HPDE6-E6E7 (cell line): Measurements from ENCODE around the gene KRT4.

Experiments
- DNase-seq: peaks from one replicate; pipeline ENCODE4 v3.0.0; 2011; ENCODE audit warnings: missing footprints; ENCODE audit errors: extremely low spot score

KRT4 gene

DNA sequence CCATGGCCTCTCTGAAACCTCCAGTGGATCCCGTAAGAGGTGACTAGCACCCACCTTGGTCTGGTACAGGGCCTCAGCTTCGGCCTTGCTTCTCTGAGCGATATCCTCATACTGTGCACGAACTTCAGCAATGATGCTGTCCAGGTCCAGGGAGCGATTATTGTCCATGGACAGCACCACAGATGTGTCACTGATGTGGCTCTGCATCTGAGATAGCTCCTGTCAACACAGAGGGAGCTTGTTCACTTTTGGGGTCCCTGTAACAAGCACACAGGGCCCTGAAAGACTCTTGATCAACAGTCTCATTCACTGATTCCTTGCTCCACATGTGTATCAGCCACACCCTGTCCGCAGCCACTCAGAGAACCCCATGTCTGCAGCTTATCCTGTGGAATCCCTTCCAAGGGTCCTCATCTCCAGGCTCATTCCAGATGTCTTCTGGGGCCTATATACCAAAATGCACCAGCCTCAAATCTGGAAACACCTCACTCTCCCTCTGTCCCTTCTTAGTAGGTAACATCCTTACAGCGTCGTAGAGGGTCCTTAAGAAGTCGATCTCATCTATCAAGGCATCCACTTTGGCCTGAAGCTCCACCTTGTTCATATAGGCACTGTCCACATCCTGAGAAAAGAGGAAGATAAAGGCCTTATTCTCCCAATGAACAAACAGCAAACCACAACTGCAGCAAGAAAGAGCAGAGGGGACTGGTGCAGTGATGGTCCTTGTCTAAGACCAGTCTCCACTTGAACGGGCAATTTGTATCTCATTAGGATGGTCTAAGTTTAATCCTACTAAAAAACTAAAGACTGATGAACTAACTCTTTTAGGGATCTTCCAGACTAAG is 21.5 kb downstream of the KRT4 start:
- DNase-seq, result no peak

DNA sequence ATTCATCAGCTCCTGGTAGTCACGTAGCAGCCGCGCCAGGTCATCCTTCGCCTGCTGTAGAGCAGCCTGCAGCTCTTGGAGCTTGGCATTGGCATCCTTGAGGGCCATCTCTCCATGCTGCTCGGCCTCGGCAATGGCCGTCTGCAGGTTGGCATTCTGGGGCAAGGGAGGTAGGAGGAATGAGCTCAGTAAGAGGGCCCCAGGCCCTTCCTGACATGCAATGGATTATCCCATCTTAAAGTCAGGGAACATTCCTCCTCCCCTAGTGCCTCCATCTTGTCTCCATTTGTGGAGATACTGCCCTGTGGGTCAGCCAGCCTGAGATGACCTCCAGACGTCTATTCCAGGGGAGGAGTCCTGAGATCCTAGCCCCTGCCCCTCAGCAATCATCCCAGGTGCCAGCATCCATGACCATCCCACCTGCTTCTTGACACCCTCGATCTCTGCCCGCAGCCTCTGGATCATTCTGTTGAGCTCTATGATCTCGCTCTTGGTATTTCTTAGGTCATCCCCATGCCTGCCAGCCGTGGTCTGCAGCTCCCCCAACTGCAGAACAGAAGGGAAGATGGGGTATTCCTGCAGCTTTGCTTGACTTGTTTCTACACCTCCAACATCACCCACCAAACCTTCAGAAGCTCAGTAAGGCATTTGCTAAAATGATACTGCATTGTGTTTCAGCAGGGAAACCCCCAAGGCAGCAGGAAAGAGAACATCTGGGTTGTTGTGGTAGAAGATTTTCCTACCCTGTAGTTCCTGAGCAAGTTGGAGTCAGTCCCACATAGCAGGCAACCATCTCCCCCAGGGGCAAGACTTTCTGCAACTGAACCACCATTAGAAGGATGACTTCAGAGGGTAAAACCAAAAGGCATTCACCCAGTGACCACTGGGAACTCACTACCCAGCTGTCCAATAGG is 22.4 kb downstream of the KRT4 start:
- no peak for DNase-seq

DNA sequence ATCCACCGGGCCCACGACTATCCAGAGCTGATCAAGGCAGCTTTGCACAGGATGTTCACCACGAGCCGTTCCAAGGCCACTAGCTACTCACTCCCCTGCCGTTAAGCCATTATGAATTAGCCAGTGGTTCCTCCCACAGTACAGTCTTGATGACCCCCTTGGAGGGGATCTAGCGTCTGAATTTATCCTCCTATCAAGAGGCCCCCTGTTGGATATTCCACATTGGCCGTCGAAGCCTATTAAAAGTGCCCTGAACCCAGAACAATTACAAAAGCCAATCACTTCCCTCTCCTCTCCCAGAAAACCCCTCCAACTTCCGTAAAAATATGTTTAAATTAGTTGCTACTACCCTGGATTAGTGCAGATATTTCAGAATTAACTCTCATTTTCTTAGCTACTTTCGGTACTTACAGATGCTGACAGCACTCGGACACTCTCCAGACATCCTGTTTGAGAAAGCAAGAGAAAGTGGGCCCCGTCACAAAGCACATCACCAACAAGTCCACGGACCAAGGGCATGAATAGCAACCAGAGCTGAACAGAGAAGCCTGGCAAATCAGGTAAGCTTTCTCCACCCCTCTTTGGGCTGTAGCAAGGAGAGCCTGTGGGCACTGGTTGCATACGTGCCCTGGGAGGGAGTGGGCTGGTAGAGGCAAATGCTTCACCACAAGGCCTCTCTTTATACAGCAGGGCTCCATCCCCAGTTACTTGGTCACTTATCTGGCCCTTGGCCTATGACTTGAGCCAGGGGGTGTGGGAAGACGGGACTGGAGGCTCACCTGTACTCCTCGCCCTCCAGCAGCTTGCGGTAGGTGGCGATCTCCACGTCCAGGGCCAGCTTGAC is 23.3 kb downstream of the KRT4 start:
- no peak for DNase-seq

DNA sequence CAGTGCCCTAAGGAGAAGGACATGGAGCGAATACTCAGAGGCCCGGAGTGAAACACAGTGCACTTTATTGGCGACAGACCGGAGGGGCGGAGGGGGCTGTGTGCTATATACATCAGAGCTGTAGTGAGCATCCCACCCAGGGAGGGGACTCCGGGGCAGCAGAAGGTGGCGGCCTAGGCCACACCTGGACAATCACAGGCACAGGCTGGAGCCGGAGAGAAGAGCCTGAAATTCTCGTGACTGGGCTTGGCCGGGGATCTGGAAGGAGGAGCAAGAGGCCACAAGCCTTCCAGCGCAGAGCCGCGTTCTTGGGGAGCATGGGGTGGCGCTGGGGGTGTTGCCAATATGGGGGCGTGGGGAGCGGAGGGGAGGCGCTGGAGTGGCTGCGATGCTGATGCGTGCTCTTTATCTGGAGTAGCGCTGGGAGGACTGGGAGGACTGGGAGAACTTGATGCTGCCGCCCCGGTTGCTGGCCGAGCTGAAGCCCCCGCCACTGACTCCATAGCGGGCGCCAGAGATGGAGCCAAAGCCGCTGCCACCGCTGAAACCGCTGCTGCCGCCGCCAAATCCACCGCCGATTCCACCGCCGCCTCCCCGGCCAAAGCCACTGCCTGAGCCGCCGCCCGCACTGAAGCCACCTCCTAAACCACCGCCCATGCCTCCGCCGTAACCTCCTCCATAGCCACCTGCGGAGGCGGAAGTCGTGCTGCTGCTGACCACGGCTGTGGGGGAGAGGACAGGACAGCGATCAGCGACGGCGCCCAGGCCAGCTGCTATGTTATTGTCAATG is 24.1 kb downstream of the KRT4 start:
- DNase-seq, result peak; percentile 31

DNA sequence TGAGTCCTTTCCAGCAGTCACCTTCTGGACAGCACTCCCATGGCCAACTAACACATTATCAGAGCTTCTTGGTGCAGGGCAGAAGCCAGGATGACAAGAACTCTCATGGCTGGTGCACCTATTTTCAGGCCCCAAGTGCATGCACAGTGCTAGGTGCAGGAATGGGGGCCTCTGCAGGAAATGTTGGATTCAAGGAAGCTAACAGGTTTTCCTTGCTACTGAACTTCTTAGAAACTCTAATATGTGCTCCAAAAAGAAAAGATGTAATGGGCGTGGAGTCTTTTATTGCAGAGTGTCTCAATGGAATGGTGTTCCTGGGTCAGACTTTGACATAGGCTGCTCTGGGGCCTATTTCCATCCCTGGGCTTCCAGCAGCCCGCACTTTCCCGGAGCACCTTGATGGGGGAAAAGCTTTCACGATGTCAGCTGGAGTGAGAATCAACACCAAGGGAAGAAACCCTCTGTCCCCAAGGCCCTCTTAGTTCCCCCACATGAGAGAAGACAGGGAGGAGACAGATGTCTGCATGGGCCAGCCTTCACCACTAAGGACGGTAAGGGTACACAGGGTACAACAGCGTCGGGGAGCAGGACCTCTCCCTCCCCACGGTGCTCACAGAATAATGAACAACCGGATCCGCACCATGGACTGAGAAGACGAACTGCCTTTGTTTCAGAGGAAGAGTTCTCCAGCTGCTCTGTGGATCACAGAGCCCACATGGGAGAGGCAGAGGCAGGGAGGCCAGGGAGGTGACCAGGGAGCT is 24.9 kb downstream of the KRT4 start:
- DNase-seq, result no peak

DNA sequence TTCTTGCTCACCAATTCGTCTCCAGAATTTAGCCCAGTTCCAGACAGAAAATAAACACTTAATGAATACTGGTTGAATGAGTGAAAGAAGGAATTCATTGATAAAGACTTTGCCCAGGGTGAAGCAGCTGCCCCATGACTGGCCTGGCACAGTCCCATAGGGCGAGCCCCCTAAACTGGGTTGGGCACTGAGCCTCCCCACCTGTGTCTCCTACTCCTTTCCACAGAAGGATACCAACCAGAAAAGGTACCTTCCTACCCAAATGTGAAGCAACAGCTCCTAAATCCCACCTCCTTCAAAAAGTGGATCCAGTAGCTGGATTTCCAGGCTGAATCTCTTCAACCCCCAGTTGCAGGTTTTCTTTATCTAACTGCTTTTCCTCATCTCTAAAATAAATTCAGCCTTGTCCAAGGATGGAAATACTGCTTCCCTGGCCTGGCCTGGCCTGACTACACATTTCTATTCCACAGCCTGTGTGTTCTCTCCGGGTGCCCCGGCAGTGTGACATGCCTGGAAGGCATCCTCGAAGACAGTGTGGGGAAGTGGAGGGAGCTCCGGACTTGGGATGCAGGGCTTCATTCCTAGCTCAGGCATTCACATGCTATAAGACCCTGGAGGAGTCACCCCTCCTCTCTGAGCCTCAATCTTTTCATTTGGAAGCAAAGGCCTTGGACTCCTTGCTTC is 25.6 kb downstream of the KRT4 start:
- no peak for DNase-seq

DNA sequence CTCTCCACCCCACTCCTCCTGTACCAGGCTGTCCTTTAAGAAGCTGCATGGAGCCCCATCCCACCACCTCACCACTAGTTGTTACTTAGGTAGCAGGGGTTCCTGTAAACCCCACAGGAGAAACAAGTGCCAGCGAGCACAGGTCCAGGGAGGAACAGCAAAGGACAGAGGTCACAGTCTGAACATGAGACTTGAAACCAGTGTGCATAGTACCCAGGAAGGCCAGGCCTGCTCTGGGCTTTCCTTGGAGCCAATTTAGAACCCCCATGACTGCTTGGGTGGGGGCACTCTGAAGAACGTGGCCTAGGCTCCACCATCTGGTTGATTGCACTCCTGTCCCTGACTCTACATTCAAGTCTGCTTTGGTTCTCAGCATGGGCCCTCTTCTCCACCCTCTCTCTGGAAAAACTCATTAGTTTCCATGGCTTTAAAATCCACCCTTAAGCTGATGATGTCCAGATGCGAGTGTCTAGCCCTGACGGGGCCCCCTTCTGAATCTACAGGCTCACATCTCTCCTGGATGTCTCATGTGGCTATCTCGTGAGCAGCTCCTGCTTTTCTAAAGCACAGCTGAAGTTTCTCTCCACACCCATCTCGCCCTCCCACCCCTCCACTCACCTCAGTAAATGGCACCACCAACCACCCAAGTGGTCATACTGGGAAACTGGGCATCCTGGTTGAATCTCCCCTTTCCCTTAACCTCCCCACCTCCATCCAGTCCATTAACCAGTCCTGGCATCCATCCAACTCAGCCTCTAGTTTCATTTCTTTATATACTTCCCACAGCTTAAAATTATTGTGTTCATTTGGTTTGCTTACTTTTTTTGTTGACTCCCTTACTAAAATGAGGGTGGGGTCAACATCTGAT is 26.4 kb downstream of the KRT4 start:
- no peak for DNase-seq

DNA sequence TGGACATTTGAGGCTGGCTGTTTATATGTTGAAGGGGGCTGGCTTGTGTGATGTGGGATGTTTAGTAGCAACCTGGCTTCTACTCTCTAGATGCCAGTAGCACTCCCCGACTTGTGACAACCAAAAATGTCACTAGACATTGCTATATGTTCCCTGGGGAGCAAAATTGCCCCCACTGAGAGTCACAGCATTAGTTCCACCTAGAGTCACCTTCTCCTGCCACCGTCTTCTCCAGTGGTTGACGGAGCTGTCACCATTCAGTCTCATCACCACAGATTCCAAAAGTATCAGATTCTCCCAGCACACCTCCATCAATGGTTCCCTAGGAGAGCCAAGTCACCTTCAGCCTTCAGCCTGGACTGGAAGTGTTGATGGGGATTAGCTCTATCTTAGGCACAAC is 29.0 kb downstream of the KRT4 start:
- no peak for DNase-seq

DNA sequence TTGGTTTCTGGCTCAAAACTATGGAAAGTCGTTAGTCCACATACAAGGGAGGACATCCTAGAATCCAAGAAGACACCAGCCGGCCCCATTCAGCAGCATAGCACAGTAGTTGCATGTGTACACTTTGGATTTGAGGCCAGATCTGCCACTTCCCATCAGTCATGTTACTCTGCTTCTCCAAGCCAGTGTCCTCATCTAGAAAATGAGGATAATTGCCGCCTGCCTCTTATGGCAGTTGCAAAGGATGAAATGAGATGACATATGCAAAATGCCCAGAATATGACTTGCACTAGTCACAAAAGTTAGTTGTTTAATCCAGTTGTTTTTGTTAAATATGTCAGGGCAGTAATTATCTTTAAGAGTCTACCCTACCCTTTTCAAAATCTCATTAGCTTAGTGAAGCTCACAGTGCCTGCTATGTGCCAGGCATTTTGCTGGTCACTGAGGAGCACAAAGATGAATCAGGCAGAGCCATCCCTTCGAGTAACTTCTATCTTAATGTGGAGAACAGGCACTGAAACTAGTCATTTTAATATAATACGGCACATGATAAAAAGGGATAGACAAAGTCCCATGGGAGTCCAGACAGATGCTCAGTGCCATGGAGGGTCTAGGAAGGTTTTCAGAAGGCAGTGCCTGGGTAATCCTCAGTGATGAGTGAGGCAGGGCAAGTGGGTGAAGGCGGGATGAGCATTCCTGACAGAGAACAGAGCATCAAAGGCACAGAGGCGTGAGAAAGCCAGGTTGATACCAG is 30.2 kb downstream of the KRT4 start:
- no peak for DNase-seq

DNA sequence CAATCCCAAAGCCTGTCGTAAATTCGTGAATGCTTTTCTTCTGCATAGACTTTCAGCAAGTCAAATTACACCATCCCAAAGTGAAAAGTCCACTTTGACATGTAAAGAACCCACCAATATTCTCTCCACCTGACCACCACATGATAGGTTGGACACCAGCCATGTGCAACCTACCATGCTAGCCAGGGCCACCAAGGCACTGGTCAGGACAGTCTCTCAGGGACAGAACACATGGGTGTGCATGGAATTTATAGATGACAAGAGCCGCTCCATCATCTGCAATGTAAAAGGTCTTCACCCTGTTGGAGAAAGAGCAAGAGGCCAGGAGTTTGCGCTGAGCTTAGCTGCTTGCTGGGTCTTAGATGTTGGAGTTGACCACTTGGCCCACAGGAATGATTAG is 31.4 kb downstream of the KRT4 start:
- DNase-seq, result no peak

DNA sequence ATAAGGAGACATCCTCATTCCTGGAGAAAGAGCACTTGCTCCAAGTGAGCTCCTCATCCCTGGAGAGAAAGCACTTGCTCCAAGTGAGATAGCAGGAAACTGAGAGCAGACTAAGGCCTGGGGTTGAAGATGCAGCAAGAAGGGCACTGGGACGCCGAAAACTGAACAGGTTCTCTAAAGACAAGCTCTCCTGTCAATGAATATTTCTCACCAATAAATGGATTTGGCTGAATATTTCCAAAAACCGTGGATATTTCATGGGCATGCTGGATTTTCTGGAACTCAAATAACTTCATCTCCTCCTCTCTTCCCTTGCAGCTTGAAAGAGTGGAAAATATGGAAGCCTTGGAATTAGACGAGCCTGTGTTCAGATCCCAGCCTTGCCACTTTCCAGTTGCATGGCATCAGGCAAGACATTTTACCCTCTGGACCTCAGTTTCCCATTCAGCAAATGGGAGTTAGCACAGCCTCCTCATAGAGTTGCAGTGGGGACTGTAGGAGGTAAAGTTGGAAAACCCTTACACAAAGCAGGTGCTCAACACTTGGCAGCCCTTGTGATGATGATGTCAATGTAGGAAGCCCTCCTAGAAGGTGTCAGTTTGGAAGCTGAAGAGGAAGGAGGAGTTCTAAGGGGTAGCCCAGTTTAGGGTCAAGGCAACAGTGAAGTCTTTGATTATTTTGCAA is 32.4 kb downstream of the KRT4 start:
- no peak for DNase-seq

DNA sequence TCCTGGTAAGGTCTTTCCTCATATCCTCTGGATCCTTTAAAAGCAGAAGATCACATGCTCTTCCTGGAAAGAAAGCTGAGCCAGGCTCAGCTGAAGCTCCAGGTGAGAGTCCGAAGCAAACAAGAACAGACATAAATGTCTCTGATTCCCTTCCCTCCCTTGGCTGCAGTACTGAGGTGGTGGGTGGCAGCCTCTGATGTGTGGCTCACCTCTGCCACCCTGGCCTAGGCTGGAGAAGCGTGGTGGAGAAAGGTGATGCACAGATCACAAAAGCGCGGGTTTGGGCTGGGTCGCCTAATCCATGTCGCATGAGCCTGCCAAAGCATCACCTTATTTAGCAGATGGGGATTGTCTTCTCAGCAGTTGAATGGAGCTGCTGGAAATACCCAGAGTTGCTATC is 34.0 kb downstream of the KRT4 start:
- DNase-seq, result no peak

DNA sequence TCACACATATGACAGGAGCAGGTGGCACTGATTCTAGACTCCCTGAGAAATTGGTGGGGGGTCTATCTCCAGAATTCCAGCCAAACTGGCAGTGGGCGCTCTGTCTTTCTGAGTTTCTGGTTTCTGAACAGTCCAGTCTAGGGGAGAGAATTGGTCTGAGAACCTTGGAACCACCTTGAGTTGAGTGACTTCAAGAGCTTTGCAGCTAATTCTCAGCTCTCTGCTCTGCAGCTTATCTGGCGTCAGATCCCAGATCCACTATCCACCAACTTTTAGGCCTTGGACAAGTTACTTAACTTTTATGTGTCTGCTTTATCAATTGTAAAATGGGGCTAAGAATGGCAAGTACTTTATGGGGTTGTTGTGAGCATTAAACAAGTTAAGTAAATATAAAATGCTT is 35.1 kb downstream of the KRT4 start:
- no peak for DNase-seq

DNA sequence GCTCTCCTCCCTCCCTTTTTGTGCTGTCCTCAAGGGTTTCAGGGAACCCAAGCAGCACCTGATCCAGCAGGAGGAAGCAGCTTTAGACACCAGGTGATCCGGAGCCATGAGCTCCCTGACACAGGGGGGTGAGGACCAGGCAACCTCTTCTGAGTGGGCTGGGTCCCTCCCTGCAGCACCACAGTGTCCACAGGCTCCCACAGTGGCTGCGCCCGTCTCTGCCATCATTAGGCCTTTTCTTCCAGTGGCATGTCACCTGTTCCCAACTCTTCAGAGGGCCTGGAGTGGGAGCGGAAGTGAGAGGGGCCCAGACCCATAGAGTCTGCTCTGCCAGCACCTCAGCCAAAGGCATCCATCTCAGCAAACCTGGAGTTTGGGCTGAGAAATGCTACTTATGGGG is 36.4 kb downstream of the KRT4 start:
- no peak for DNase-seq

DNA sequence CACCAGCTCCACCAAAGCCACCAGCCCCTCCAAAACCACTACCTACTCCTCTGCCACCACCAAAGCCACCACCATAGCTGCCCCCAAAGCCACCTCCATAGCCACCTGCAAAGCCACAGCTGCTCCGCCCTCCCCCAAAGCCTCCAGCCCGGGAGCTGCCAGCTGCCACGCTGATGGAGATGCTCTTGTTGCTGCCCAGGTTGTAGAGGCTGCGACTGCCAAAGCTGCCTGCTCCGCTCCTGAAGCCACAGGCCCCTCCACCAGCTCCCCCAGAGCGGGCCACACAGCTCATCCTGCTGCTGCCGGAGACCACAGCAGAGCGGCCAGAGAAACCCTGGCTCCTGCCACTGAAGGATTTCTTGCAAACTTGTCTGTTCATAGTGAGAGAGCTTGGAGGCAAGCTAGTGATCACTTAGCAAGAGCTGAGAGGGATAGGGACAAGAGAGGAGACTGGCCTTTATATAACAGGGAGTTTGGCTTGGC is 37.0 kb downstream of the KRT4 start, which contains the start of gene KRT76:
TSS of gene KRT76 (minus strand) at position 433 of the 483 bp plus-strand sequence. CDS start at position 379, 54 bp downstream.
- no peak for DNase-seq

DNA sequence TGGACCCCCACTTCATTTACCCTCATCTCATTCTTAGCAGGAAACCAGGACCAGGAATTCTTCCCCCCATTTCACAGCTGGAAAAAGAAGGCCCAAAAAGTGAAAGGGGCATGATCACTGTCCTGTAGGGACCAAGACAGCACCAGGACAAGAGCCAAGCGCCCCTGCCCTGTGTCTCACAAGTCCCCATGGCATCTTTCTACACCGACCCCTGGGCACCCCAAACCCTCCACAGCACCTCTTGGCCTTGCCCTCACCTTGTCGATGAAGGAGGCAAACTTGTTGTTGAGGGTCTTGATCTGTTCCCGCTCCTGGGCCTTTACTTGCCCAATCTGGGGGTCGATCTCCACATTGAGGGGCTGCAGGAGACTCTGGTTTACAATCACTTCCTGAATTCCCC is 37.5 kb downstream of the KRT4 start:
- no peak for DNase-seq

DNA sequence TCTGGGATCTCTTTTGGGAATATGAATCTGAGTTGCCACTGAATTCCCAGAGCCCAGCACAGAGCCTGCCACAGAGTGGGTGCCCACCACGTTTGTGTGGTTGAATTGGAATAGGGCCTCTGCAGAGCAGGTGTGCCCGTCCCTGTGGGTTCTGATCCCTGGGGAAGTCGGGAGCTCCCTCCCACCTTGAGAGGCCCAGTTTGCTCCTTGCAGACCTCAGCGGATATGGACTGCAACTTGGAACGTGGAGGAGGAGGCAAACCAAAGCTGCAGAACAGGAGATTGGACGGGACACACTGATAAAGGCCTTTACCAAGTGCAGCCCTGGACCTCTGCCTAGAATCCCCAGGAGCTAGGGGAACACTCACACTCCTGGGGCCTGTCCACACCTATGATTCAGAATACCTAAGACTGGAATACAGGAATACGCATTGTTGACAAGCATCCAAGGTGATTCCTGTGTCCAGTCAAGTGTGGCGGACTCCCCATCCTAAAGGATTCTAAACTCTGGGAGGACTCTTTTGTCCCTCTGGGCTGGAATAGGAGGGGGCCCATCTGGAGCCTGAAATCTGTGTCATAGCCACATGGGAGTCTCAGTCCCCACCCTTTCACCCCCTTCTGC is 39.2 kb downstream of the KRT4 start:
- DNase-seq, result no peak
